ENCODE results near the gene RACK1. TPM values are rescaled to one million over a fixed set of nuclear protein-coding genes. Genes with fewer than 3 reads are reported as not detected.
A peak's percentile ranks its signal among the peaks of the same experiment; 100 is the strongest.

The RACK1 gene
- polyA plus RNA-seq, 1 of the 3 experiments (the other 2 are of a cell fraction) = 4,715 TPM

GRCh38 chr5:181255276-181255675 is 11.6 kb upstream of the RACK1 start:
- Histone ChIP-seq H3K36me3 (replicated peaks in 1 of 2; ENCODE audit: control insufficient read depth in 1 of 2, insufficient read depth in 2 of 2, low read length in 1 of 2) (peaks cover 38 to 49% of the 10 kb centered on the region in 2 experiments), H3K27ac (ENCODE audit: low read depth in 2 of 2, low read length in 1 of 2) (peak overlapping the region in 1 of 2 experiments; percentile 5; a peak in 3 of 4 replicates)
- TF ChIP-seq SIN3A (IDR thresholded peaks at IDR 0.05; ENCODE audit: borderline replicate concordance, low read depth, low read length) (no peak), USF2 (IDR thresholded peaks at IDR 0.05; ENCODE audit: borderline replicate concordance, low read depth, low read length) (no peak), PBX3 (IDR thresholded peaks at IDR 0.05) (no peak), FOSL2 (IDR thresholded peaks at IDR 0.05; ENCODE audit: borderline replicate concordance, low read depth) (no peak), SMC3 (IDR thresholded peaks at IDR 0.05; ENCODE audit: low read depth, low read length) (no peak), RXRA (IDR thresholded peaks at IDR 0.05; ENCODE audit: borderline replicate concordance, low read depth) (no peak), MEF2A (IDR thresholded peaks at IDR 0.05; ENCODE audit: borderline replicate concordance, low read depth) (no peak), USF1 (IDR thresholded peaks at IDR 0.05; ENCODE audit: borderline replicate concordance, low read depth) (no peak), EP300 (IDR thresholded peaks at IDR 0.05; ENCODE audit: borderline replicate concordance in 1 of 2, low read depth in 1 of 2, low read length in 1 of 2) (no peak), FOXJ3 (CRISPR knock-in tag; IDR thresholded peaks at IDR 0.05) (no peak), GATA2 (CRISPR knock-in tag; IDR thresholded peaks at IDR 0.05) (no peak), TCF12 (IDR thresholded peaks at IDR 0.05) (no peak), JUND (IDR thresholded peaks at IDR 0.05) (no peak), RCOR1 (IDR thresholded peaks at IDR 0.05; ENCODE audit: low read length) (no peak), TAF1 (IDR thresholded peaks at IDR 0.05; ENCODE audit: borderline replicate concordance, low read depth, low read length) (no peak)

GRCh38 chr5:181248277-181248676 is 4.6 kb upstream of the RACK1 start:
- Histone ChIP-seq H3K79me2 (ENCODE audit: insufficient read depth) (peaks cover 81% of the 10 kb centered on the region), H3K9me3 (no peaks in the 10 kb centered on the region), H3K27ac (ENCODE audit: low read depth in 2 of 2, low read length in 1 of 2) (peak overlapping the region; percentile 48 to 95; a peak in 1 of 4 replicates), H3K4me2 (peak overlapping the region; percentile 96), H4K20me1 (ENCODE audit: insufficient read depth) (peaks cover 52% of the 10 kb centered on the region), H3K9ac (peak overlapping the region; percentile 98), H3K36me3 (replicated peaks in 1 of 2; ENCODE audit: control insufficient read depth in 1 of 2, insufficient read depth in 2 of 2, low read length in 1 of 2) (peaks cover 12 to 31% of the 10 kb centered on the region in 2 experiments), H3K9me2 (no peaks in the 10 kb centered on the region), H3K4me1 (ENCODE audit: control insufficient read depth in 1 of 2, insufficient read depth in 2 of 2, low read depth in 1 of 2, low read length in 1 of 2) (peaks cover 11 to 30% of the 10 kb centered on the region in 2 experiments; a peak in 3 of 4 replicates), H3F3A (replicated peaks; ENCODE audit: insufficient read depth) (peaks cover 25% of the 10 kb centered on the region), H3K4me3 (ENCODE audit: low read depth in 2 of 2, low read length in 1 of 2) (peak overlapping the region; percentile 85 to 89), H3K27me3 (ENCODE audit: insufficient read depth) (no peaks in the 10 kb centered on the region), H2AFZ (ENCODE audit: low read depth) (no peak overlapping the region)
- ChIA-PET CTCF (interaction anchor here (0.6 to 1.5 kb wide), 4 partner anchors 12 to 57 kb away, joined by 3 read pairs; no protein-coding TSS in a partner anchor), POLR2A (no interaction called here)
- TF ChIP-seq MXI1 (IDR thresholded peaks at IDR 0.05; ENCODE audit: low read depth, low read length) = no peak
- TF ChIP-seq YY1 (IDR thresholded peaks at IDR 0.05; ENCODE audit: low read depth) = no peak
- TF ChIP-seq CHD2 (IDR thresholded peaks at IDR 0.05; ENCODE audit: low read length, partially characterized antibody) = no peak
- TF ChIP-seq GABPA (IDR thresholded peaks at IDR 0.05; ENCODE audit: low read depth) = no peak
- no peak for TF ChIP-seq NRF1 (IDR thresholded peaks at IDR 0.05; ENCODE audit: low read depth, low read length)
- DNase-seq = no peak
- WGBS (ENCODE audit: low lambda C conversion rate) = 50% methylated on average over 4 of the region's 4 CpGs

More at GRCh38 chr5:181255276-181255675, 11.6 kb upstream of the RACK1 start:
- DNase-seq = no peak
- Histone ChIP-seq H3K4me3 (ENCODE audit: low read depth in 2 of 2, low read length in 1 of 2) (no peak overlapping the region), H3K9ac (no peak overlapping the region), H3F3A (replicated peaks; ENCODE audit: insufficient read depth) (peaks cover 16% of the 10 kb centered on the region), H3K9me2 (no peaks in the 10 kb centered on the region), H4K20me1 (ENCODE audit: insufficient read depth) (peaks cover 87% of the 10 kb centered on the region), H3K9me3 (no peaks in the 10 kb centered on the region), H3K27me3 (ENCODE audit: insufficient read depth) (no peaks in the 10 kb centered on the region), H3K4me2 (no peak overlapping the region), H3K79me2 (ENCODE audit: insufficient read depth) (peaks cover 100% of the 10 kb centered on the region), H3K4me1 (ENCODE audit: control insufficient read depth in 1 of 2, insufficient read depth in 2 of 2, low read depth in 1 of 2, low read length in 1 of 2) (peaks cover 0 to 23% of the 10 kb centered on the region in 2 experiments; a peak in 2 of 4 replicates), H2AFZ (ENCODE audit: low read depth) (no peak overlapping the region)
- ChIA-PET POLR2A (interaction anchor here (0.6 kb wide), 1 partner anchor 26 kb away, joined by 3 read pairs; no protein-coding TSS in a partner anchor), CTCF (interaction anchor here (1.3 kb wide), 1 partner anchor 97 kb away, joined by 3 read pairs; no protein-coding TSS in a partner anchor)
- WGBS (ENCODE audit: low lambda C conversion rate) = 78% methylated on average over 1 of the region's 1 CpG
